NCI-H345 treated with DMSO at 0.1 percent for 48 hours (cell line): ENCODE results near the gene FAHD2A.
"Not testable (repeated sequence)": the region's sequence is repeated elsewhere in the genome, so short reads cannot be mapped to it uniquely, and the experiment has no call there.

Experiments used
- DNase-seq: peaks from one replicate; lab custom pipeline; 2025; ENCODE audit not compliant: unreplicated experiment; lab: John Stamatoyannopoulos, UW

The FAHD2A gene

GRCh38 chr2:95375532-95376150 is 26.9 kb upstream of the FAHD2A start:
- DNase-seq = no peak

GRCh38 chr2:95376311-95377215 is 25.9 kb upstream of the FAHD2A start:
- DNase-seq = no peak

DNA sequence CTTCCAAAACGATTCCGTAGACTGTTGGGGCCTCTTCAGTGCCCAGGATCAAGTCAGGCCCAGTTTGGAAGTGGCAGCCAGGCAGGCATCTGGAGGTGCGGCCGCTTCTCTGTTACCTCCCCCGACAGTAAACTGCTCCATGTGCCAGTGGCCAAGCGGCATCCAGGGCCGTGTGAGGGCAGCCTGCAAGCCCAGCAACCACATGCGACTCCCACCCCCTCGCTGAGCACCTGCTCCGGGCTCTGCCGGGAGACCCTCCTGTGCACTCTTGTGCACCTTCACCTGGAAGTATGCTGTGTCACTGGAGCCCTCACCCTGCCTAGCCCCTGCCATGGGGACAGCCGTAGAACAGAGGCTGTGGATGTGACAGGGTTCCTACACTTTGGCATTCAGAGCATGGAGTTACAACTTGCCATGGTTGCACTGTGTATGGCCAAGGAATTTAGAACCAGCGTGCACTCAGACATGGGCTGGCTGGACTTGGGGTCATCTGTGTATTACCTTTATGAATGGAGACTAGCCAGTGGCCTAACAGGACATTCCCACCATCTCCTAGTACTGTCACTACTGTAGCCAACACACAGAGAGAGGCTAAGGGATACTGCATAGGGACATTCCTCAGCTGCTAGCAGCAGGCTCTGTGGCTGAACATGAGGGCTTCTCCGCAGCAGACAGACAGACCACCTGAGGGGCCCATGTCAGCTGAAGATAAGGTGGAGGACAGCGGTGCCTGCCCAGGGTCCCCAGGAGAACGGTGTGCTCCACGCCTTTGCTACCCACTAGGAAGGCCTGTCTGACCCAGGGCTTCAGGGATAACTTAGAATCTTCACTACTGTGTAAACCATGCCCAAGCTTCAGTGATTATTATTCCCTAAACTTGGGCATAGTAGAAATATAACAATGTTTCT is 25.0 kb upstream of the FAHD2A start:
- no peak for DNase-seq

GRCh38 chr2:95378281-95378680 is 24.2 kb upstream of the FAHD2A start:
- not testable (repeated sequence) for DNase-seq

- DNase-seq = no peak
Measured at GRCh38 chr2:95379371-95379831, 23.1 kb upstream of the FAHD2A start.

DNA sequence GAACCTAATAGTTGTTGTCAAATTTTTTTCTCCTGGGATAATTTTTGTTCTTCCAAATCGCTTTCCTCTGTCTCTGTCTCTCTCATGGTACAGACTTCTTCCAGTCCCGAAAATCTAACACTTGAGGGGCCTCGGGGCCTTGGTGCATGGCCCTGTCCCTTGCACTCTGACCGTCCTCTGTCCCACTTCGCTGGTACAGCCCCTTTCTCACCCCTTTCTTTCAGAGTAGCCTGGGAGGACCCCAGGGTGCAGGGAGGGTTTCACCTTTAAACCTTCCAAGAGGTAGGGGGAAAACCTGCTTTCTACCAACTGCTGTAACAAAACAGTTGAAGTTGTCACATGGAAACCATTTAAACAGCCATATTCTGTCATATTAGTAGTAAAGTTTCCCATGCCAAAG is 22.2 kb upstream of the FAHD2A start:
- no peak for DNase-seq

GRCh38 chr2:95380731-95381130 is 21.8 kb upstream of the FAHD2A start:
- DNase-seq = no peak

- no peak for DNase-seq
Measured at GRCh38 chr2:95381212-95382191, 21.0 kb upstream of the FAHD2A start.

GRCh38 chr2:95382192-95382591 is 20.3 kb upstream of the FAHD2A start:
- DNase-seq = no peak

- no peak for DNase-seq
Measured at GRCh38 chr2:95382686-95383634, 19.5 kb upstream of the FAHD2A start.

GRCh38 chr2:95383635-95384027 is 18.9 kb upstream of the FAHD2A start:
- no peak for DNase-seq

DNA sequence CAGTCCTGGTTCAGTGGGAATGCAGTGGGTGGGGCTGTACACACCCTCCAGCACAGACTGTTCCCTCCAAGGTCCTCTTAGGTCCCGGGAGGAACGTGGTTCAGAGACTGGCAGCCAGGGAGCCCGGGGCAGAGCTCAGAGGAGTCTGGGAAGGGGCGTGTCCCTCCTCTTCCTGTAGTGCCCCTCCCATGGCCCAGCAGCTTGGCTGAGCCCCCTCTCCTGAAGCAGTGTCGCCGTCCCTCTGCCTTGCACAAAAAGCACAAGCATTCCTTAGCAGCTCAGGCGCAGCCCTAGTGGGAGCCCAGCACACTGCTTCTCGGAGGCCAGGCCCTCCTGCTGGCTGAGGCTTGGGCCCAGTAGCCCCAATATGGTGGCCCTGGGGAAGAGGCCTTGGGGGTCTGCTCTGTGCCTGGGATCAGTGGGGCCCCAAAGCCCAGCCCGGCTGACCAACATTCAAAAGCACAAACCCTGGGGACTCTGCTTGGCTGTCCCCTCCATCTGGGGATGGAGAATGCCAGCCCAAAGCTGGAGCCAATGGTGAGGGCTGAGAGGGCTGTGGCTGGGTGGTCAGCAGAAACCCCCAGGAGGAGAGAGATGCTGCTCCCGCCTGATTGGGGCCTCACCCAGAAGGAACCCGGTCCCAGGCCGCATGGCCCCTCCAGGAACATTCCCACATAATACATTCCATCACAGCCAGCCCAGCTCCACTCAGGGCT is 17.5 kb upstream of the FAHD2A start:
- DNase-seq = no peak

DNA sequence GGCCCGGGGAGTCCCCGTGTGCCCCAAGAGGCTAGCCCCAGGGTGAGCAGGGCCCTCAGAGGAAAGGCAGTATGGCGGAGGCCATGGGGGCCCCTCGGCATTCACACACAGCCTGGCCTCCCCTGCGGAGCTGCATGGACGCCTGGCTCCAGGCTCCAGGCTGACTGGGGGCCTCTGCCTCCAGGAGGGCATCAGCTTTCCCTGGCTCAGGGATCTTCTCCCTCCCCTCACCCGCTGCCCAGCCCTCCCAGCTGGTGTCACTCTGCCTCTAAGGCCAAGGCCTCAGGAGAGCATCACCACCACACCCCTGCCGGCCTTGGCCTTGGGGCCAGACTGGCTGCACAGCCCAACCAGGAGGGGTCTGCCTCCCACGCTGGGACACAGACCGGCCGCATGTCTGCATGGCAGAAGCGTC is 16.9 kb upstream of the FAHD2A start:
- DNase-seq = no peak

DNA sequence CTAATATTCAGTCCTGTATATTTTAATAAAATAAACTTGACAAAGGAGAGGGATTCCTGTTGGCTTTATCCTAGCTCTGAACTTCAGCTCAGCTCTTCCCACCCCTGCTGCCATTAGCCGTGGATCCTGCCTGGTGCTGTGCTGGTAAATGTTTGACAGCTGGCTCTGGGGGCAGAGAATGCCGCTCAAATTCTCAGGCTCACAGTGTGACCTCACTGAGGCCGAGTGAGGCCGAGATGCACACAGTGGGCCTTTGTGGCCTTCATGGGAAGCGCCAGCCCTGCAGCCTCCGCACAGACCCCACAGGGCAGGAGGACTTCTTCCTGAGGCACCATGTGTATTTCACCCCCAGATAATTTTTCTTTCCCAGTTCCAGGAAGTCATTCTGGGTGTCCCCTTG is 16.5 kb upstream of the FAHD2A start:
- no peak for DNase-seq

DNA sequence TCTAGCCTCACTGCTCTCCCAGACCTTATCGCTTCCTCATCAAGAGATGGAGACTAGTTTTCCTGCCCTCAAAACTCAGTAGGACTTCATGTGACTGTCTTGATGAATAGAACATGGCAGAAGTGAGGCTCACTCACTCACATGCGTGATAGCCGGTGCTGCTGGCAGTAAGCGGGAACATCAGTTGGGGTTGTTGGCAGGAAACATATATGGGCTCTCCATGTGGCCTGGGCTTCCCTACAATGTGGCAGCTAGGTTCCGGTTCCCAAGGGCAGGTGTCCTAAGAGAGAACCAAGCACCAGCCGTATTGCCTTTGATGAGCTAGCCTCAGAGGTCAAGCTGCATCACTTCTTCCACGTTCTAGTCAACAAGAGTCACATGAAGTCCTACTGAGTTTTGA is 15.2 kb upstream of the FAHD2A start:
- no peak for DNase-seq

DNA sequence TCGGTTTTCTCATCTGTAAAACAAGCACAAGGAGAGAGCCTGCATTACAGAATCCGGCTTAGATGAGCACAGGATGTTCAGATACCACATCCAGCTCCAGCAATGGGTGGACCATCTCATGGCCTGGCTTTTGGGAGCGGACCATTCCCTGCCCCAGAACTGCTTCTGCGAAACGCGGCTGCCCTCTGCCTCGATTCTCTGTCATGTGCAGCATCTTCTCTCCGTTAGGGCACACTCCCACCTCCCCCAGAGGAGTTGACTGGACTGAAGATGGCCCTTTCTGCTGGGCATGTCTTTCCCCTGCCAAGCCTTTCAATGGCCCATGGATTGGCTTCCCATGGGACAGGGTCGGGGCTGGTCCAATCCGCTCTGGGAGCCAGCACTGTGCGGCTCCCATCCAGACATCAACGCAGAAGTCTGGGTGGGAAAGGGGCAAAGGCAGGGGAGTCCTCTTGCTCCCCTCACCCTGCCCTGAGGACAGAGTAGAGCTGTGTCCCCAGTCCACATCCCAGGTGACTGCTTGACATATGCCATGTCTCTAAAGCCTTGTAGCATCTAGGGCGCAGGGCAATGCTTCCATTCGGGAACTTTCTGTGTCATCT is 14.3 kb upstream of the FAHD2A start:
- DNase-seq = no peak

DNA sequence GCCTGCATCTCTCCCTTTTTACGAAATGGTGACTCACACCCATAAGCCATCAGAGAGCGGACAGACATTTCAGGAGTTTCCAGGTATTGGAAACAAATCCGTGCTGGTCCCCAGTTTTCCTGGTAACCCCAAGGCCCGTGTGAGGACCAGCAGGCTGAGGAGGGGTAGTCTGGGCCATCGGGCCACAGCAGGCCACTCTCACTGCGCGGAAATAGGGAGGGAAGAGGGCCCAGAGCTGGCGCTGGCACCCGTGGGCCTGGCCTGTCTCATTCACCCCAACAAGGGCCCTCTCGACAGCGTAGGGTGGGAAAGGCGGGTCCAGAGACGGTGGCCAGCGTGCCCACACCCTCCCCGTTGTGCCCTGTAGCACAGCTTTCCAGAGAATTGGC is 13.7 kb upstream of the FAHD2A start:
- no peak for DNase-seq
